Natural killer cell (primary cell): ENCODE results near the gene SLC38A9. TPM values are rescaled to one million over a fixed set of nuclear protein-coding genes. Genes with fewer than 3 reads are reported as not detected.

Source experiments
- ATAC-seq, 3 donors: fragments of 150-1000 bp in 2 of 3; fragments of 200-7000 bp in 1 of 3; cut with Tn5 transposase; 1 replicate in 1 of 3; 2 replicates in 2 of 3; pipeline ENCODE4 v1.10.0; 2021; ENCODE audit warnings: mild to moderate bottlenecking in 2 of 3, moderate library complexity in 2 of 3
- DNase-seq, 2 donors: peaks; one replicate each; pipeline versions ENCODE4 v3.0.0 to v3.0.0-alpha.2; 2013 to 2021; ENCODE audit warnings: mixed read lengths in 1 of 2
- H3K27ac ChIP-seq: one replicate; pipeline ENCODE4 v1.5.1; 2013; ENCODE audit warnings: mild to moderate bottlenecking, low read length
- H3K27me3 ChIP-seq: one replicate; pipeline ENCODE4 v1.6.1; 2013; ENCODE audit warnings: low read length; ENCODE audit not compliant: control insufficient read depth, insufficient read depth
- H3K36me3 ChIP-seq: one replicate; pipeline ENCODE4 v1.6.1; 2013; ENCODE audit warnings: low read length; ENCODE audit not compliant: control insufficient read depth, insufficient read depth
- H3K4me1 ChIP-seq: one replicate; pipeline ENCODE4 v1.6.1; 2013; ENCODE audit warnings: low read length; ENCODE audit not compliant: control insufficient read depth, insufficient read depth
- H3K4me3 ChIP-seq: one replicate; pipeline ENCODE4 v1.5.1; 2013; ENCODE audit warnings: low read length
- H3K9me3 ChIP-seq: one replicate; pipeline ENCODE4 v1.6.1; 2013; ENCODE audit warnings: low read length; ENCODE audit not compliant: control insufficient read depth, insufficient read depth
- H3K27ac Mint-ChIP-seq, 2 donors: one replicate each; pipeline ENCODE4 v1.8.0; 2022; ENCODE audit warnings: mild to moderate bottlenecking in 2 of 2, mixed read lengths in 2 of 2, moderate library complexity in 1 of 2
- H3K27me3 Mint-ChIP-seq, 2 donors: one replicate each; pipeline ENCODE4 v1.8.0; 2022; ENCODE audit warnings: low read depth in 2 of 2, mixed read lengths in 2 of 2
- H3K36me3 Mint-ChIP-seq: one replicate; pipeline ENCODE4 v1.8.0; 2022; ENCODE audit warnings: mixed read lengths
- H3K4me1 Mint-ChIP-seq, 2 donors: one replicate each; pipeline ENCODE4 v1.8.0; 2022; ENCODE audit warnings: mixed read lengths in 2 of 2
- H3K4me3 Mint-ChIP-seq: one replicate; pipeline ENCODE4 v1.8.0; 2022; ENCODE audit warnings: mild to moderate bottlenecking, moderate library complexity, mixed read lengths
- H3K9me3 Mint-ChIP-seq, 2 donors: one replicate each; pipeline ENCODE4 v1.8.0; 2022; ENCODE audit warnings: mixed read lengths in 2 of 2
- WGBS: methylation state at CpG from one replicate; pipeline ENCODE4 v1.1.7; 2013; ENCODE audit warnings: missing lambda C conversion rate; ENCODE audit not compliant: insufficient coverage; 5-methylcytosine and 5-hydroxymethylcytosine counted together
- intact Hi-C: fragments of 100-400 bp; cut with micrococcal nuclease; formaldehyde crosslinking; loops from one replicate; pipeline ENCODE4 v1.14.2; 2022
- total RNA-seq, 4 donors: library from RNA; stranded (reverse); fragments of 120-200 nt in 1 of 4; gene quantifications; one replicate each; pipeline versions ENCODE4 v1.2.3 to v1.2.4, GENCODE V29; 2013 to 2022
- TF ChIP-seq, protein P1 (sequence below): fragments of 200-600 bp; IDR thresholded peaks from one replicate; pipeline ENCODE4 v1.8.0; 2022; ENCODE audit warnings: antibody characterized with exemption

The SLC38A9 gene
- total RNA-seq, 3 donors from 2014 or later (not counting 1 experiment from before 2014, with no cell fraction given) = 20.6 to 33.9 (median 27.0) TPM

DNA sequence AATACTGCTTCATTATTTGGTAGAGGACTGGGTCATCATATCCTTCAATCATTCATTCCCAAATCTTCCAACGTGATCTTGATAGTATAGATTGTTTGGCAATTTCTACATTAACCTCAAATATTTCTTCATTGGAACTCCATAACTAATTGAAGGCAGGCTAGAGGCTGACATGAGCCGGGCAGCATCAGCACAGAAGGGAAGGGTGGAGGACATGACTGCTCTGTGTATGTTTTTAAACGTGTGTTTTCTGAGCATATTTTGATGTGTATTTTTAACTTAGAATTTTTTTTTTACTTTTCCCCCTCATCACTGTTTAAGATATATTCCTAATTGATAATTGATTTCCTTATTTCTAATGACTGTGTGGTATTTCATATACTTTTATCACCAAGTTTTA is 38.4 kb upstream of the SLC38A9 start:
- Mint-ChIP-seq H3K4me1 (no peaks in the 10 kb centered on the region), H3K36me3 (no peaks in the 10 kb centered on the region), H3K4me3 (no peak overlapping the region), H3K9me3 (no peaks in the 10 kb centered on the region), H3K27ac (no peak overlapping the region), H3K27me3 (peaks cover 12 to 32% of the 10 kb centered on the region in 2 donors)
- no CpG with 5 or more reads among the region's 3 CpGs for WGBS
- intact Hi-C loops = no loop called here
- DNase-seq (no peak), ATAC-seq (no peak)
- Histone ChIP-seq H3K36me3 (no peaks in the 10 kb centered on the region), H3K27me3 (no peaks in the 10 kb centered on the region), H3K4me1 (no peaks in the 10 kb centered on the region), H3K9me3 (no peaks in the 10 kb centered on the region), H3K27ac (no peak overlapping the region), H3K4me3 (no peak overlapping the region)
- TF ChIP-seq, protein P1, sequence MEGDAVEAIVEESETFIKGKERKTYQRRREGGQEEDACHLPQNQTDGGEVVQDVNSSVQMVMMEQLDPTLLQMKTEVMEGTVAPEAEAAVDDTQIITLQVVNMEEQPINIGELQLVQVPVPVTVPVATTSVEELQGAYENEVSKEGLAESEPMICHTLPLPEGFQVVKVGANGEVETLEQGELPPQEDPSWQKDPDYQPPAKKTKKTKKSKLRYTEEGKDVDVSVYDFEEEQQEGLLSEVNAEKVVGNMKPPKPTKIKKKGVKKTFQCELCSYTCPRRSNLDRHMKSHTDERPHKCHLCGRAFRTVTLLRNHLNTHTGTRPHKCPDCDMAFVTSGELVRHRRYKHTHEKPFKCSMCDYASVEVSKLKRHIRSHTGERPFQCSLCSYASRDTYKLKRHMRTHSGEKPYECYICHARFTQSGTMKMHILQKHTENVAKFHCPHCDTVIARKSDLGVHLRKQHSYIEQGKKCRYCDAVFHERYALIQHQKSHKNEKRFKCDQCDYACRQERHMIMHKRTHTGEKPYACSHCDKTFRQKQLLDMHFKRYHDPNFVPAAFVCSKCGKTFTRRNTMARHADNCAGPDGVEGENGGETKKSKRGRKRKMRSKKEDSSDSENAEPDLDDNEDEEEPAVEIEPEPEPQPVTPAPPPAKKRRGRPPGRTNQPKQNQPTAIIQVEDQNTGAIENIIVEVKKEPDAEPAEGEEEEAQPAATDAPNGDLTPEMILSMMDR = no peak

DNA sequence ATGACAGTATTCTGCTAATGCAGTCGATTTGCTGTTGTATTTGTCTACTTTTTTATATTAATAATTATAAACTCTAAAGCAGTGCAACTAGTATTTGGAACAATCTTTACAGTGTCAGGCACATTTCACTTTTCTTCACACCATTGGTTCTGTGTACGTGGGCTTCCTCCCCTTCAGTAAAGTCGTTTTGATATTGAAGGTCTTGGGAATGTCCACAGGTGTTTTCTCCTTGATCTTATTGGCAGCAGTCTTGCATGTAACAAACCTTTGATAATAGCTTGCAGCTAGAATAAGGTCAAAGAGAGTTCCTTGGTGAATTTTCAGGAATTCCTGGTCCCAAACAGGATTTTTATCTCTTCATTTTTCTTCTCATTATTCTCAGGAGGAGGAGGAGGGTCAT is 37.9 kb upstream of the SLC38A9 start:
- H3K9me3 Mint-ChIP-seq = no peaks in the 10 kb centered on the region
- intact Hi-C loops = no loop called here
- no peak overlapping the region for H3K4me3 Mint-ChIP-seq
- H3K36me3 ChIP-seq = no peaks in the 10 kb centered on the region
- TF ChIP-seq, protein P1 = no peak
- DNase-seq = no peak
- 94% methylated on average over 2 of the region's 3 CpGs for WGBS
- H3K4me3 ChIP-seq = no peak overlapping the region
- H3K27me3 ChIP-seq = no peaks in the 10 kb centered on the region
- no peaks in the 10 kb centered on the region for H3K36me3 Mint-ChIP-seq
- H3K27ac Mint-ChIP-seq = no peak overlapping the region
- H3K27me3 Mint-ChIP-seq = peaks cover 12 to 28% of the 10 kb centered on the region in 2 donors
- H3K4me1 Mint-ChIP-seq = no peaks in the 10 kb centered on the region
- ATAC-seq = no peak
- no peaks in the 10 kb centered on the region for H3K4me1 ChIP-seq
- no peaks in the 10 kb centered on the region for H3K9me3 ChIP-seq
- no peak overlapping the region for H3K27ac ChIP-seq

- H3K4me1 Mint-ChIP-seq = no peaks in the 10 kb centered on the region
- H3K9me3 Mint-ChIP-seq = no peaks in the 10 kb centered on the region
- intact Hi-C loops = no loop called here
- Histone ChIP-seq H3K27me3 (no peaks in the 10 kb centered on the region), H3K4me3 (no peak overlapping the region), H3K27ac (no peak overlapping the region), H3K36me3 (no peaks in the 10 kb centered on the region), H3K9me3 (no peaks in the 10 kb centered on the region), H3K4me1 (no peaks in the 10 kb centered on the region)
- DNase-seq (no peak), ATAC-seq (no peak)
- peaks cover 12 to 24% of the 10 kb centered on the region in 2 donors for H3K27me3 Mint-ChIP-seq
- no peak overlapping the region for H3K4me3 Mint-ChIP-seq
- TF ChIP-seq, protein P1 = no peak
- H3K27ac Mint-ChIP-seq = no peak overlapping the region
- H3K36me3 Mint-ChIP-seq = no peaks in the 10 kb centered on the region
- WGBS = 100% methylated on average over 2 of the region's 2 CpGs
Observed at GRCh38 chr5:55749387-55749786, 37.3 kb upstream of the SLC38A9 start.

DNA sequence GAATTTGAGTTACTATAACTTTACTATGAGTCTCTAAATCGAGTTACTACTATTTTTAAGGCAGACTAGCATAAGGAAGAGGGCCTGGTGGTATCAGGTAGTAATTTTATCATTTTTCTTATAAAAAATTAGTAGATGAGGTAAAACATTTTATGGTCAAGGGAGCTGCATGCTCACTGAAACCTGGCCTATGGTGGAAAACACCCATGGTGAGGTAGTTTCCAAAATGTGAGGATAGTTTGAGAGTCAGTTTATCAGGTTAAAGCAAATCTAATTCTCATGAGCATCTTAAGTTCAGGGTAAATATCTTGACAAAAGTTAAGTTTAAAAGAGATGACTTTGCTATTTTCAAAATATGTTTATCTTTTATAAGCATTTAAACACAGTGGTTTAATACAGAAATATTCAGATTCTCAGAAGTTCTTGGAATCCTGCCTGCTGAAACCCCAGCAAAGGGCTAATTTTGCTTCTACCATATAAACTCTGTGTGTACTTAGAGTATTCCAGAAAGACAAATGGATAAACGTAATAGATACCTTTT is 35.7 kb upstream of the SLC38A9 start:
- Mint-ChIP-seq H3K36me3 (no peaks in the 10 kb centered on the region), H3K27me3 (peaks cover 12 to 27% of the 10 kb centered on the region in 2 donors), H3K9me3 (no peaks in the 10 kb centered on the region), H3K4me3 (no peak overlapping the region), H3K27ac (no peak overlapping the region), H3K4me1 (no peaks in the 10 kb centered on the region)
- DNase-seq = no peak
- no CpG with 5 or more reads among the region's 2 CpGs for WGBS
- intact Hi-C loops = no loop called here
- Histone ChIP-seq H3K27ac (no peak overlapping the region), H3K4me3 (no peak overlapping the region), H3K4me1 (no peaks in the 10 kb centered on the region), H3K9me3 (no peaks in the 10 kb centered on the region), H3K36me3 (no peaks in the 10 kb centered on the region), H3K27me3 (no peaks in the 10 kb centered on the region)
- ATAC-seq = no peak
- TF ChIP-seq, protein P1 = no peak
